Common myeloid progenitor, CD34-positive (primary cell): Measurements from ENCODE around the gene TMOD2.

Experiments
- CTCF ChIA-PET: fragments of 350-600 bp; sonication (Branson Sonifier 250); formaldehyde crosslinking; loops from one replicate; lab custom pipeline; 2021; ENCODE audit warnings: antibody characterized with exemption; lab: Charles Lee
- POLR2A ChIA-PET: fragments of 350-600 bp; sonication (Branson Sonifier 250); formaldehyde crosslinking; loops from one replicate; lab custom pipeline; 2021; ENCODE audit warnings: antibody characterized with exemption; lab: Charles Lee
- DNase-seq, 3 donors: peaks; one replicate each; pipeline versions ENCODE4 v3.0.0 to v3.0.0-alpha.2; 2013
- H3K27ac ChIP-seq, 2 experiments: 1 replicate in 1 of 2; 2 replicates in 1 of 2; pipeline ENCODE4 v1.7.0; 2013; ENCODE audit warnings: inconsistent platforms in 2 of 2, low read length in 2 of 2, mild to moderate bottlenecking in 2 of 2, low read depth in 1 of 2, moderate library complexity in 1 of 2; ENCODE audit not compliant: severe bottlenecking in 2 of 2, insufficient read depth in 1 of 2, poor library complexity in 1 of 2
- H3K27me3 ChIP-seq, 5 experiments: replicated peaks in 2 of 5; 1 replicate in 3 of 5; 2 replicates in 2 of 5; pipeline versions ENCODE4 v1.6.1 to v1.7.0; 2013; ENCODE audit warnings: low read length in 4 of 5, mild to moderate bottlenecking in 2 of 5, moderate library complexity in 2 of 5, inconsistent platforms in 1 of 5; ENCODE audit not compliant: insufficient read depth in 5 of 5, control insufficient read depth in 4 of 5
- H3K36me3 ChIP-seq, 4 experiments: 1 replicate in 2 of 4; 2 replicates in 2 of 4; pipeline versions ENCODE4 v1.6.1 to v1.7.0; 2013; ENCODE audit warnings: low read length in 3 of 4, control low read depth in 1 of 4, mild to moderate bottlenecking in 1 of 4; ENCODE audit not compliant: control insufficient read depth in 4 of 4, insufficient read depth in 4 of 4
- H3K4me1 ChIP-seq, 4 experiments: 1 replicate in 3 of 4; 2 replicates in 1 of 4; pipeline versions ENCODE4 v1.6.1 to v1.7.1; 2013; ENCODE audit warnings: low read length in 3 of 4, mild to moderate bottlenecking in 3 of 4, control low read depth in 1 of 4, inconsistent platforms in 1 of 4, moderate library complexity in 1 of 4; ENCODE audit not compliant: control insufficient read depth in 4 of 4, insufficient read depth in 4 of 4; ENCODE audit errors: control extremely low read depth in 1 of 4
- H3K4me3 ChIP-seq, 7 experiments: 1 replicate in 4 of 7; 2 replicates in 3 of 7; pipeline versions ENCODE4 v1.5.1 to v1.7.0; 2013; ENCODE audit warnings: mild to moderate bottlenecking in 7 of 7, low read length in 6 of 7, moderate library complexity in 6 of 7, inconsistent platforms in 2 of 7, low read depth in 2 of 7, control low read depth in 1 of 7; ENCODE audit not compliant: insufficient read depth in 4 of 7, control insufficient read depth in 1 of 7; ENCODE audit errors: extremely low read depth in 1 of 7
- H3K9me3 ChIP-seq, 5 experiments: 1 replicate in 4 of 5; 2 replicates in 1 of 5; pipeline versions ENCODE4 v1.6.1 to v1.7.1; 2013; ENCODE audit warnings: low read length in 4 of 5, mild to moderate bottlenecking in 2 of 5, inconsistent platforms in 1 of 5, low read depth in 1 of 5, moderate library complexity in 1 of 5; ENCODE audit not compliant: control insufficient read depth in 4 of 5, insufficient read depth in 2 of 5; ENCODE audit errors: control extremely low read depth in 1 of 5
- WGBS: methylation state at CpG from one replicate; pipeline ENCODE4 v1.1.5; 2013; ENCODE audit not compliant: insufficient coverage; 5-methylcytosine and 5-hydroxymethylcytosine counted together

TMOD2 gene

DNA sequence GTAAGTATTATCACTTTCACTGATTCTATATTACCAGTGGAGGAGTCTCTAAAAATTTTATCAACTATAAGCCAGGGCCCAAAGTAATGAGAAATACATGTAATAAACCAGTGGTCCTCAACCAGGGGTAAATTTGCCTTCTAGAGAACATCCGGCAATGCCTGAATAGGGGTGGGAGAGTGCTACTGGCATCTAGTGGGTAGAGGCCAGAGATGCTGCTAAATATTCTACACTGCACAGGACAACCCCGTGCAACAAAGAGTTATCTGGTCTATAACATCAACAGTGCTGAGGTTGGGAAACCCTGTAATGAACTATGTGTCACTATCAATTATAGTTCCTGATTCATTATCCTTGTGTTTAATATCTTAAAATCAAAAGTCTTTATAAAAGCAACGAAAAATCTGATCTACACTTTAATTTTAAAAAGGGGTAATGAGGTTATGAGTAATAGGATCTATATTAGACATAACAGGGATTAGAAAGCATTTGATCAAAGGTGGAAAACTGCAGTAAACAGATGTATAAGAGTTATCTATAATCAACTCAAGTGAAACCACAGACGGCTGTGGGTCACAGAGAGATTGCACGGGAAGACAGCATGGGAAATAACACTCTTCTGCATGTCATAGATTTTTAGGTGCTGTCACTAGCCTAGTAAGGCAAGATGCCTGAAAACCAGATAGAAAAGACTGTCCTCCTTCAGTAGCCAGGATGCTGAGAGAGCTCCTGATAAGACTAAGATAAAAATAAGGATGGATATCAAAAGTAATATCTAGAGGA is 16.0 kb upstream of the TMOD2 start:
- H3K27ac ChIP-seq = peak overlapping the region; percentile 64 to 86
- no peaks in the 10 kb centered on the region for H3K9me3 ChIP-seq
- DNase-seq = peak in 2 of 3 donors; percentile 58 to 62
- peak overlapping the region in 6 of 7 experiments; percentile 69 to 90 (median 86) for H3K4me3 ChIP-seq
- CTCF ChIA-PET = interaction anchor here (1.0 to 4.0 kb wide), 11 partner anchors 13 to 90 kb away, joined by 3 to 21 read pairs (median 6); partner anchors contain the start of gene TMOD2
- POLR2A ChIA-PET = no interaction called here
- H3K27me3 ChIP-seq = no peaks in the 10 kb centered on the region
- WGBS = 0% methylated on average over 1 of the region's 5 CpGs
- peaks cover 0 to 2% (median 0%) of the 10 kb centered on the region in 4 experiments for H3K36me3 ChIP-seq
- H3K4me1 ChIP-seq = peaks cover 53 to 82% (median 68%) of the 10 kb centered on the region in 4 experiments

DNA sequence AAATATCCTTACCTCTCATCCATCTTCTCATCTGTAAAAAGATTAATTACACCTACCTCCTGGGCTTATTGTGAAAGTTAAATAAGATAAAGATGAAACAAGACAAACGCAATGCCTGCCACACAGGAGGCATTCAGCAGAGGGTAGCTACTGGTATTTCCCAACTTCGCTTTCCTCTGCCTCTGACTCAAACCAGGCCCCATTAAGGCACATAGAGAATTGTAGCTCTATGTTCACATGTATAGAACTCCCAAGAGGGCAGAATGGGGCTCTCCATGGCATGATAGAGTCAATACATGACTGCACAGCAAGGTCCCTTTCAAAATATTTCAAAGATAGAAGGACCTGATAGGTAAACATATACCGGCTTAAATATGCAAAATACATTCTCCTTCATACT is 15.3 kb upstream of the TMOD2 start:
- WGBS = 31% methylated on average over 2 of the region's 3 CpGs
- peak overlapping the region in 6 of 7 experiments; percentile 69 to 90 (median 86) for H3K4me3 ChIP-seq
- ChIA-PET CTCF (interaction anchor here (0.5 to 2.5 kb wide), 12 partner anchors 13 to 181 kb away, joined by 3 to 10 read pairs (median 5); partner anchors contain the start of gene TMOD2), POLR2A (no interaction called here)
- H3K27me3 ChIP-seq = no peaks in the 10 kb centered on the region
- H3K4me1 ChIP-seq = peaks cover 47 to 76% (median 62%) of the 10 kb centered on the region in 4 experiments
- H3K27ac ChIP-seq = peak overlapping the region; percentile 64 to 81
- no peaks in the 10 kb centered on the region for H3K9me3 ChIP-seq
- peaks cover 0 to 2% (median 0%) of the 10 kb centered on the region in 4 experiments for H3K36me3 ChIP-seq
- no peak for DNase-seq

DNA sequence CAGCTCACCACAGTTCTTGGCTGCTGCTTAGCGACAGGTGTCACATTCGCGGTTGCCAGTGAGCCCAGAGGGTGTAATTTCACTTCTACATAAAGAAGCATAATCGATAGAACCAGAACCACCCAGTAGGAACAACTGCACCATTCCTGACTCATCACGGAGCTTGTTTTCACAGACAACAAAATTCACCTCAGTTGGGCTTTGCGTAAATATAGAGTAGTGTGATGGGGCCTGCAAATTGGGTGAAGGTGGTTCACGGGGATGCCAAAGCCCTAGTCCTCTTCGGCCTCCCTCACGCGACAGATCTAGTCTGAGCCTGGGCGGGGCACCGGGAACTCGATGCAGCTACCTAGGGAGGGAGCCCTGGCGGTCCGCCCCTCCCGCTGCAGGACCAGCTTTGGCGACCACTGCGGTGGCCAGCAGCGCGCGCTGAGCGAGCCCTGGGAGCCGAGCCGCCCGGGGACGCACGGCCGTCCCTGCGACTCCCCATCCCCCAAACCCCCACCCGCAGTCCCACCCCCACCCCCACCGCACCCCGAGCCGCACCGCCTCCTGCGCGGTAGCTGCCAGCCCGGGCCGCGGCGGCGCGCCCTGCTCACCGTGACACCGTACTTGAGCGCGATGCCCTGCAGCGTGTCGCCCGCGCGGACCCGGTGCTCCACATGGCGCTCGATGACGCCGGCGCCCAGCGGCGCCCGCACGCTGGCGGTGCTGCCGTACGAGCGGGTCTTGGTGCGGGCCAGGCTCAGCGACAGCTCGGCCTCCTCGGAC is 14.5 kb upstream of the TMOD2 start:
- ChIA-PET CTCF (interaction anchor here (1.0 to 2.5 kb wide), 13 partner anchors 12 to 116 kb away, joined by 3 to 10 read pairs (median 5); partner anchors contain the start of gene TMOD2), POLR2A (interaction anchor here (0.7 to 1.7 kb wide), 3 partner anchors 9 to 91 kb away, joined by 3 to 5 read pairs (median 3); no protein-coding TSS in a partner anchor)
- Histone ChIP-seq H3K27ac (peak overlapping the region; percentile 64 to 81), H3K27me3 (no peaks in the 10 kb centered on the region), H3K36me3 (peaks cover 0 to 2% (median 0%) of the 10 kb centered on the region in 4 experiments), H3K9me3 (no peaks in the 10 kb centered on the region), H3K4me1 (peaks cover 40 to 67% (median 54%) of the 10 kb centered on the region in 4 experiments), H3K4me3 (peak overlapping the region; percentile 69 to 96 (median 90))
- WGBS = 0% methylated on average over 38 of the region's 69 CpGs
- peak; percentile 50 to 79 (median 71) for DNase-seq

DNA sequence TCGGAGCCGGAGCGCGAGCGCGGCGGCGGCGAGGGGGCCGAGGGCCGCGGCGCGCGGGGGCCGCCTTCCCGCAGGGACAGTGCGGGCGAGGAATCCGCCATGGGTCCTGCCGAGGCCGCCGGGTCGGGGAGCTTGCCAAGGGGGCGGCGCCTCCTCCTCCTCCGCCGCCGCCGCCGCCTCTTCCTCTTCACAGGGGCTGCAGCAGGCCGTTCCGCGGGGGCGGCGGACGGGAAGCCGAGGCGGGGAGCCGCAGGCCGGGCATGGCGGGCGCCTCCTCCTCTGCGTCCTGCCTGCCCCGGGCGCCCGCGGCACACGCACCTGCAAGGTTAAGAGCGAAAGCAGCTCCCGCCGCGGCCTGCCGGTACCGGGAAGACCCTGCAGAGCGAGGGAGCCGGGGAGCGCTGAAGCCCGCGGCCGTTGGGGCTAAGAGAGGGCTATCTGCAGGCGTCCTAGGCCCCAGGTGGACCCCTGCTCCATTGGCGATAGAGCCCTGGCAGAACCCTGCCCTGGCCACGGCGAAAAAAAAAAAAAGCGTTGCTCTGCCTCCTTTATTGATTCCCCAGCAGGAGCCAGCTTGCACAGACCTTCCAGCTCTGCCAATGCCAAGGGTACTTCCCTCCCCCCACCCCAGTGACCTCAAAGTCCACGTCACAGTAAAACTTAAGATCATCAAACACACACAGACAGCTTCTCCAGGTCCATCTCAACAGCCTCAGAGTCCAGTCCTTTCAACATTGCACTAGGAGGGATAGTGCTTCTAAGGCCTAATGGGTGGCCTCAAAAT is 13.7 kb upstream of the TMOD2 start, which contains the start of gene LYSMD2:
Gene LYSMD2, minus strand, starts transcription at position 134 of the 784 bp plus-strand sequence. Its CDS starts 33 bp downstream, at position 101.
- ChIA-PET POLR2A (interaction anchor here (0.6 to 1.7 kb wide), 4 partner anchors 10 to 92 kb away, joined by 3 to 5 read pairs (median 4); no protein-coding TSS in a partner anchor), CTCF (interaction anchor here (1.1 to 2.5 kb wide), 9 partner anchors 11 to 118 kb away, joined by 3 to 10 read pairs (median 5); no protein-coding TSS in a partner anchor)
- H3K4me1 ChIP-seq = peaks cover 33 to 59% (median 46%) of the 10 kb centered on the region in 4 experiments
- H3K27me3 ChIP-seq = no peaks in the 10 kb centered on the region
- WGBS = under 1% methylated on average over 54 of the region's 67 CpGs
- peaks cover 0 to 2% (median 0%) of the 10 kb centered on the region in 4 experiments for H3K36me3 ChIP-seq
- no peaks in the 10 kb centered on the region for H3K9me3 ChIP-seq
- H3K4me3 ChIP-seq = peak within 1 kb of the TSS; percentile 69 to 96 (median 90)
- peak within 1 kb of the TSS; percentile 64 to 81 for H3K27ac ChIP-seq
- DNase-seq = peak; percentile 61 to 85 (median 73)

DNA sequence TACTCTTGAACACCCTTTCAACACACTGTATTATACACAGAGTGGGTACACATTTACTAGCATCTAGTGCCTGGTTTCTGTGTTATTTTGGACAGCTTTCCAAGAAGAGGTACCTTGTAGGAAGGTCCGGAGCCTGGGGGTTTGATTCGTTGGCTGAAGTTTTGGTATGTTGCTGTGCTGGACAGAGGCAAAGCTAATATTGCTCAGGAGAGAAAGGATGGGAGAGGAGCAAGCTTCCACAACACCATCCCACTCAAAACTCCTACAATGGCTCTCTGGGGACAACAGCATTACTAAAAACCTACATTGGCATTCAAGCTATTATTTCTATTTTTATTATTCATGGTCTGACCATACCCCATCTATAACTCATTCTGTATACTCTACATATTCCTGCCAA is 12.8 kb upstream of the TMOD2 start:
- peaks cover 0 to 2% (median 0%) of the 10 kb centered on the region in 4 experiments for H3K36me3 ChIP-seq
- ChIA-PET CTCF (interaction anchor here (1.1 to 1.4 kb wide), 4 partner anchors 10 to 119 kb away, joined by 3 to 6 read pairs (median 4); no protein-coding TSS in a partner anchor), POLR2A (interaction anchor here (0.6 kb wide), 1 partner anchor 15 kb away, joined by 4 read pairs; no protein-coding TSS in a partner anchor)
- H3K27ac ChIP-seq = no peak overlapping the region
- no CpG with 5 or more reads among the region's 2 CpGs for WGBS
- DNase-seq = no peak
- no peaks in the 10 kb centered on the region for H3K27me3 ChIP-seq
- peaks cover 25 to 51% (median 38%) of the 10 kb centered on the region in 4 experiments for H3K4me1 ChIP-seq
- no peaks in the 10 kb centered on the region for H3K9me3 ChIP-seq
- peak overlapping the region in 1 of 7 experiments; percentile 8 for H3K4me3 ChIP-seq
